GM19452 (cell line): ENCODE results near the gene TEX10.
"Not testable (repeated sequence)": the region's sequence is repeated elsewhere in the genome, so short reads cannot be mapped to it uniquely, and the experiment has no call there.

Experiments
- ATAC-seq: cut with Tn5 transposase; IDR thresholded peaks from one replicate; pipeline ENCODE4 v1.9.1; 2021; ENCODE audit not compliant: unreplicated experiment

TEX10 gene

DNA sequence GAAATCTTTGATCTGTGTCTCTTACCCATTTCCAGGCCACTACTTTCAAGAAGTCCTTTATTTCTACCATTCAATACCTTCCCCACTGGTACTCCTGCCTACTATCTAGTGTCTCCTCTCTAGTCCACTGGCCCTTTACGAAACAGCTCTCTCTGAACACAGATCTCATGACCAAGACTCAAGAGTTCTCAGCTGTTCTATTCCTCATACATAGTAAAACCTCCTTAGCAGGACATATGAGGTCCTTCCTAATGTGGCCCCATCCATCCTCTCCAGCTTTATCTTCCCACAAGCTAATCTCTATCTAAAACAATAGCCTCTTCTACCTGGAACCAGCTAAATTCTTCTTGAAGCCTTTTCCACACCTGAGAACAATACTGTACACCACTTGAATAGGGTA lies 2.6 kb downstream of the TEX10 start:
- no peak for ATAC-seq

DNA sequence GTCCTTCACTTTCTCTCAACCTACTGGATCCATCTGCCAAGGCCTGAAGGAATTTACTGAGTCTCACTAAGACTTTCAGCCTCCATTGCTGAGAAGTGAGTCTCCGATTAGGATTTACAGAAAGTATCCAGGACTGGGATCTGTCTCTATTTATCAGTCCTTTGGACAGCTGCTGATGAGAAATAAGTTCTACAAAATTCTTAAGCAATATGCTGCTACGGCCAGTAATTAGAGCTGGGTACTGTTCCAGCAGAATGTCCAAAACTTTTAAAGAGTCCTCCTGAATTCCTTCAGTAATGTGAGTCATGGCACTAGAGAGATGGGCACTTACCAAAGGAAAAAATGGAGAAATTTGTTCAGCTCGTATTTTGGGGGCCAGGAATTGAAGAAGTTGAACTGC lies 5.9 kb downstream of the TEX10 start:
- no peak for ATAC-seq

DNA sequence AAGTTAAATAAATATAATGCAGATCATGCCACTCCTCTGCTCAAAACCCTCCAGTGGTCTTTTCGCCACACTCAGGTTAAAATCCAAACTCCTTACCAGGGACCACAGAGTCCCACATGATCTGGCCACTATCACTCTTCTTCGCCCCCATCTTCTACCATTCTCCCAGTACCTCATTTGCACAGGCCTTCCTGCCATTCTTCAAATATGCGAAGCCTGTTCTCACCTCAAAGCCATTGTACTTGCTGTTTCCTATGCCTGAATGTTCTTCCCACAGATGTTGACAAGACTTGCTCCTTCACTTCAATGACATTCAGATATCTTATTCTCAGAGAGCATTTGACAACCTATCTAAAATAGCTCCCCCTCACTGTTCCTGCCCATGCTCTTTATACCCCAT lies 10.9 kb downstream of the TEX10 start:
- no peak for ATAC-seq

DNA sequence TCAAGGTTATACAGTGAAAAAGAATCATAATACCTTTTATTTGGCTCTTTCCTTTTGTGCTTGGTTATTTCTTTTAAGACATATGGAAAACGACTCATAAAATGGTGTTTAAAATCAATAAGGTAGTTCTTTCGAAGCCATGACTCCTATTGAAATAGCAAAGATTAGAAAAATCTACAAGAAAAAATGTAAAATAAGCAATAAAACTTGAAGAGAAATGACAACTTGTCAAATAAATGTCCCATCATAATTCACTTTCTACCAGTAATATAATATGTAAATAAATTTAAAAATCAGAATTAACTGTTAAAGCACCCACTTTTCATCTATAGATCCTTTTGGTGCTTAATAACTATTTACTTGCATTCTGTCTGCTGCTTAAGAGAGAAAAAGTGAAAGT lies 12.5 kb downstream of the TEX10 start:
- no peak for ATAC-seq

DNA sequence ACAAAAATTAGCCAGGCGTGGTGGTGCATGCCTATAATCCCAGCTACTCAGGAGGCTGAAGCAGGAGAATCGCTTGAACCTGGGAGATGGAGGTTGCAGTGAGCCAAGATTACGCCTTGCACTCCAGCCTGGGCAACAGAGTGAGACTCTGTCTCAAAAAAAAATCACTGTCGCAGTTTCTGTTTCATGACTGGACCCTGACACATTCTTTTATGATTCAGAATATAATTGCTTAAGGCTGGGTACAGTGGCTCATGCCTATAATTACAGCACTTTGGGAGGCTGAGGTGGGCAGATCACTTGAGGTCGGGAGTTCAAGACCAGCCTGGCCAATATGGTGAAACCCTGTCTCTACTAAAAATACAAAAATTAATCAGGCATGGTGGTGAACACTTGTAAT lies 14.0 kb downstream of the TEX10 start:
- ATAC-seq, result not testable (repeated sequence)

DNA sequence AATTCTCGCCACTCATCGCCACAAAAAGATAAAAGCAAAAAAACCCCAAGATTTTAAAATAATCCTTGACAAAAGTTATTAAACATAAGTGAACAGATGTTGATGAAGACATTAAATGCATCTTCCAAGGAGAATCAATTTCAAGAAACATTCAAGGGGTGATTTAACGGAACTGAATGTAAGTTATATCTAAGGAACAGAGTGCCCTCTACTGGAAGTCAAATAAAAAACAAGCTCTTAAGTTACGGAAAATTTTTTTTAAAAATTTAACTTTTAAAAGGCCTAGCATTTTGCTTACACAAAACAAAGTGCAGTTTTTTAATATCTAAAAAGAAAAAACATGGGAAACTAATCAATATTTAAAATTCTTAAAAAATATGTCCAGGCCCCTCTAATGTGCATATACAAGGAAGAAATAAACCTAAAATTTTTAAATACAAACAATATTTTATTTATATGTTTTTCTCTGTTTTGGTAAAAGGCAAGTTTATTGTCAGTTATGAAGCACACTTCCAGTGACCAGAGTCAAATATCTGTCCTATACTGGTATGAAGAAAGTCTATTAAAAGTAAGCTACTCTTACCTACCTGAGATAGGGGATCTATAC lies 28.0 kb downstream of the TEX10 start:
- ATAC-seq, result no peak

DNA sequence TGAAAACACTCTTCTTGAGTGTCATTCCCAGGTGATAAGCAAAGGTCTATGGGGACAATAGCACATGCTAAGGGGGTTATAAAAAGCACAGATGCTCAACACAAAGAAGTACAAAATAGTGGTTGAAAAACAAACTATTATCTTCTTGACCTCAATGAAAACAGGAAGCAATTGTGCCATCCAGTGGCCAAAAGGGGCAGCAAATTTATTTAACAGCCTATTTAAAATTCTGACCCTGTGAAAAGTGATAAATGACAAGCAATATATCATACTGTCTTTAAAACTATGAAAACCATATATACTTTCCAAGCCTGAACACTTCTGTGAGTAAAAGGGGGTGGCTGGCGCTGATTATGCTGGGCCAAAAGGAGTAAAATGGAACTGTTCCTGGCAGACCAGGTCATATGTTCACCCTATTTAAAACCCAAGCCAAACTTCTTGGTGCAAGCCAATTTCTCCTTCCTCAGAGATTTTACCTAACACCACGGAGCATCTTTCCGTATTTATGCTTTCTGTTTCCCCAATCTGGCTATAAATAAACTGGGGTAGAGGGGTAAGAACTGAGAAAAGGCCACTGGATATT lies 29.7 kb downstream of the TEX10 start:
- no peak for ATAC-seq

DNA sequence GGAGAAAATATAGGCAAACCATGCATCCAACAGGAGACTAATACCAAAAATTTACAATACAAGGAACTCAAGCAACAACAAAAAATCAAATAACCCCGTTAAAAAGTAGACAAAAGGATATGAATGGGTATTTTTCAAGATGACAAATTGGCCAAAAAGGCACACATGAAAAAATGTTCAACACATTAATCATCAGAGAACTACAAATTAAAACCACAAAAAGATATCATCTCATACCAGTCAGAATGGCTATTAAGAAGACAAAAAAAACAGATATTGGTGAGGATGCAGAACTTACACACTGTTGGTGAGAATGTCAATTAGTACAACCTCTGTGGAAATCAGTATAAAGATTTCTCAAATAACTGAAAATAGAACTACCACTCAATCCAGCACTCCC lies 35.0 kb downstream of the TEX10 start:
- ATAC-seq, result no peak

DNA sequence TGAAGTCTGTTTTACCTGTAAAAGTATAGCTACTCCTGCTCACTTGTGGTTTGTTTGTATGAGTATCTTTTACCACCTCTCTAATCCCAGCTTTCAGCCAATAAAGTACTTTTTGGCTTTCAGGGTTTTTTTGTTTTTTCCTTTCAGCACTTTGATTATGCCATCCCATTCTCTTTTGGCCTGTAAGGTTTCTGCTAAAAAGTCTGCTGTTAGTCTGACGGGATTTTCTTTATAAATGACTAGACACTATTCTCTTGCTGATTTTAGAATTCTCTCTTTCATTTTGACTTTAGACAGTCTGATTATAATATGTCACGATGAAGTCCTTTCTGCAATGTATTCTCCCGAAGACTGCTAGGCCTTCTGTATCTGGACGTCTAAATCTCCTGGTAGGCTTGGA lies 37.2 kb downstream of the TEX10 start:
- no peak for ATAC-seq

DNA sequence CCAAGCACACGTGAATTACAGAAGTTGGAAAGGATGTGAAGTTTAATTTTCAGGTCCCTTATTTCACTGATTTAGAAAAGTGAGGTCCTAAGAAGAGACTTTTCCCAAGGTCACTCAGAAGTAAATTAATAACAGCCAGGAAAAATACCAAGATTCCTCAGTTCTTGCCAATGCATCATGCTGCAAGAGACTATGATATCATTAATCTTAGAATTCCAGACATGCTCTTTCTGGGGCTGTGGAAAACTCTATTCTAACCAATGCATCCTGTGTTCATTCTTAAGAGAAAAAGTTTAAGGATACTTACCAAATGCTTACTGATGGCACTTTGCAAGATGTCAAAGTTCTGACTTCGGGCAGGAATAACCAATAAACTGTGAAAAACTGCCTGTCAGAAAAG lies 42.8 kb downstream of the TEX10 start:
- ATAC-seq, result no peak

DNA sequence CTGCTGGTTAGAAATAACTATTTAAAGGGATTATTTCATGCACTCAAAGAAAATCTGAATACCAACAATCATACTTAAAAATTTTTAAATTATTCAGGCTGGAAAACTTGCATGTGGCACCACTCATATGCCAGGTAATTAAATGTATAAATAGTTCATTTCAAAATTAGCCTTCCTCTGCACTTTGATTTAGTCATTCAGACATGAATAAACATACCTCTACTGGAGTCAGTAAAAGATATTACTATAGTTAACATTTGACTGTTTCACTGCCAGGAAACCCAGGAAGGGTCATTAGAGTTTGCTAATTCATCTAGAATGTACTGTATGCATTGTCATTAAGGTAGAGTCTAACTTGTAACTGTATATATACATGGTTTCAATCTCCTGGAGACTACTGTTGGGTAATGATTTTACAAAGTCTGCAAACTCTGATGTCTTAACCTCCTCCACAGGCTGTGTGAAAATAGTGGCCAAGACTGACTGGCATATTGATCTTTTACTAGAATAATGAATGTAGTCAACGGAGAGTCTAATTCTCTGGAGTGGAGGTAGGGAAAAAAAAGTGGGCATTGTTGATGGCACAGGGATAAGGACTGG lies 43.7 kb downstream of the TEX10 start:
- ATAC-seq, result no peak

DNA sequence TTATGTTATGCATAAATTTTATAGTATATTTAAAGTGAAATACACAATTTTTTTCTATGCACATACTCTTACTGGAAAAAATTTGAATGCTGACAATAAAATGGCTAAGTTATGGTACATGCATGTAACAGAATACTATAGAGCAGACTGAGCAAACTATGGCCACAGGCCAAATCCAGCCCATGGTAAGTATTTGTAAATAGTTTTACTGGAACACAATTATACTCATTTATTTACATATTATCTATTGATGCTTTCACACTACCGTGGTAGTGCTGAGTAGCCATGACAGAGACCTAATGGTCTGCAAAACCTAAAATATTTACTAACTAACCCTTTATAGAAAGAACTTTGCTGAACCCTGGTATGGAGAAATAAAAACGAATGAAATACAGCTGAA lies 45.7 kb downstream of the TEX10 start:
- no peak for ATAC-seq

DNA sequence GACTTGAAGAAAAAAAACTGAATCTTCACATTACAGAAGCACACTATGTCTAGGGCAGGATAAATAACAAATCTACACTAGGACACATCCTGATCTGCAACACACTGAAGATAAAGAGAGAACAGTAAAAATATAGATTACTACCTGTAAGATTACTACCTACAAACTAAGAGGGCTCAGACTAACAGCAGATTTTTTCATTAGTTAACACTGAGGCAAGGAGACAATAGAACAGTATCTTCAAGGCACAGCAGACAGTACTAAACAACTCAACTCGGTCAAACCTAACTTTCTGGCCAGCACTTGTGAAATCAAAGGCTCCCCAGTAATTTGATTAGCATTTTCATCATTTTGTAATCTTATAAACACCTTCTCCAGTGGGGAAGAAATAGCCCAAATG lies 46.5 kb downstream of the TEX10 start:
- no peak for ATAC-seq

DNA sequence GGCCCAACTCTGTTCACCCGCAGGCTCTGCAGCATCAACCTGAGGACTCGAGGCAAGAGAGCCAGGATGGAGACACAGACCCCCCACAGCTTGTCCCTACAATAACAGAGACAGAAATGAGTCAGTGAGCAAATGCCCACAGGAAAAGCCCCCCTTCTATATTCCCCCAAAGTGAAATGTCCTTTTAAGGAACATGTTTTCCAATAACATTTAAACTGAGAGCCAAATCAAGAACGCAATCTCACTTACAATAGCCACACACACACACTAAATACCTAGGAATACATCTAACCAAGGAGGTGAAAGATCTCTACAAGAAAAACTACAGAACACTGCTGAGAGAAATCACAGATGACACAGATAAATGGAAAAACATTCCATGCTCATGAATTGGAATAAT lies 49.0 kb downstream of the TEX10 start:
- ATAC-seq, result no peak

DNA sequence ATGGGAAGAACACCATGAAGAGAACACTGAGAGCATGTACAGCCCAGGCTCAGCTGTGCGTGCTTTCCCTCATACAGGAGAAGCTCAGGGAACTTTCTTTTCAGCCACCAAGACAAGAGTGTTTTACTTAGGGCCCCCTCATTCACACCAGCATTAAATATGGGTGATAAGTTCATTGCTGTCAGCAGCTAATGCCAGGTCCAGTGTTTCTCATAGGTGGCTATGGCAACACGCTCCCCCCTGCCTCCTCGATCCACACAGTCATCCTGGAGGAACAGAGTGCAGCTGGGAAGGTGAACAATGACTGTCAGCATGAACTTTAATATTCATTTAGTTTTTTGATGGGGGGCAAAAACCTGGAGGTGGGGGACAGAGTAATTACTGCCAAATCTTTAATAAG lies 54.4 kb downstream of the TEX10 start:
- no peak for ATAC-seq

DNA sequence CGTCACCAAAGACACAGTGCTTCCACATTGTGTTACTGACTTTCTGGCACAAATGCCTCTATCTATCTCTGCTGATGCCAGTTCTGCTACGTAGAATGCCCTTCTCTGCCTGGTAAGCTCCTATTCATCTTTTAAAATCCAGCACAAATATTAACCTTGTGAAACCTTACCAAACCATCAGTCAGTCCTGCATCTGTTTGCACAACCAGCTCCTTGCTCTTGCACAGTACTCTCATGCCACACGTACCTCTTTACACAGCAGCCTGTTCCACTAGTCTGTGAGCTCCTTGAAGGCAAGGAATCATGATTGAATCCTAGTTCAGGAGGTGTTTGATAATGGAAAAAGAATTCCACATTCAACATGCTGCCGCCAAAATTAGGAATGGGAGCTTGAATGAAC lies 56.3 kb downstream of the TEX10 start:
- no peak for ATAC-seq

DNA sequence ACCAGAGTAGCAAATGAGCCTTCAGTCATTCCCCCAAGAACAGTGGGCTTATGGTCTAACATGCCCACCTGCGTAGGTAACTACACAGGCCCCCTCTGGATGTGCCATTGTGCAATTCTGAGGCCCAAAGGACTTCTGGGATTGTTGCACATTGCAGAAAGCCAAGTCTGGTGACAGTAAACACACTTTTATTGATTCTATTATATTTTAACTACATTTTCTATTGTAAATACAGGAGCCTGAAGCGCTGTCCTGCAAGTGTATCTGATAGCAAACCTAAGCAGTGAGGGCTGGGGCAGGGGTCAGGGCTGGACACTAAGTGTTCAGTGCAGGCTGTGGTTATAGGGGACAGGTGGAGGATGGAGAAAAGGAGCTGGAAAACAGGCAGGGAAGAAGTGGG lies 57.5 kb downstream of the TEX10 start:
- no peak for ATAC-seq

DNA sequence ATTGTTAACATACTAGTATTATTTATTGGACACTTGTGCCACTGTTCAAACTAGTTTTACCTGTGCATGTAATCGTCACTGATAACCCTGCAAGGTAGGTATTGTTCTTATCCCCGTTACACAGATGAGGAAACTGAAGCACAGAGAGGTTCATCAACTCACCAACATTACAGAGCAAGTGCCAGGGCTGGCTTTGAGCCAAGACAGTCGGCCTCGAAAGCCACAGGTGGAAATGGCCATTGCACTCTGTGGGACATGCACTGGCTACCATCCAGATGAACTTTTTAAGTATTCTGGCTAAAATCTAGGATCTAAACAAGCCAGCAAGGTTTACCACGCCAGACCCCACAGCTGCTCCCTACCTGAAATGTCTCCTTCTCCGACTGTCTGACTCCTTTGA lies 57.9 kb downstream of the TEX10 start:
- no peak for ATAC-seq

DNA sequence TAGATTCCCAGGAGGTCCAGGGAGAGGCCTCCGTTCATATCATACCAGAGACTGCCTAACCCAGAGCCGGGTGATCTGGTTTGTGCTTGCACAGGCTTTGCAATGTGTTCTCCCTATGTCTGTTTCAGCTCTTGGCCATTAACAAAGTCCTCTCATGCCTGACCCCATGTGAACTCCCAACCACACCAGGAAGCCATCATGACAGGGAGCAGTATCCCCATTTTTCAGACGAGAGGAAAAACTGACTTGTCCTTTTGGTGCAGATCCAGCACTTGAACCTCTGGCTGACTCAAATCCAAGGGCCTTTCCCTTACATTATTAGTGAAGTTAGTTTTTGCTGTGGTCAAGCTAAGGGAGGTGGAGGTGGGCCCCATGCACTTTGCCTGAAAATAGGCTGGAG lies 58.4 kb downstream of the TEX10 start:
- no peak for ATAC-seq

DNA sequence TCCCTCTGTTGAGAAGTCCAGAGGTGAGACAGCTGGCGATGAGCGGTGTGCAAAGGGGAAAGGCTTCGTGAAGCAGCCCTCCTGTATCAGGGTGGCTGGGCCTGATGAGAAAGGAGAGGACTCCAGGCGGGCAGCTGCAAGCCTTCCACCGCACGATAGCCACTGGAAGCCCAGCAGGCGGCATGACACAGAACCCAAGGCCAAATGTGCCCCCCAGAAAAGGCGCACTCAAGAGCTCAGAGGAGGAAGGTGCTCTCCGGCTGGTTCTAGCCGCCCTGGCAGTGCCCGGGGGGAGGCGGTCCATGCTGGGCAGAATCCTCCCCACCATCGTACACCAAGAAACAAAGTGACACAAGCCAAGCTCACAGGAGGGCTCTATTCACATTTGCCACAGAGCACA lies 60.3 kb downstream of the TEX10 start:
- no peak for ATAC-seq

DNA sequence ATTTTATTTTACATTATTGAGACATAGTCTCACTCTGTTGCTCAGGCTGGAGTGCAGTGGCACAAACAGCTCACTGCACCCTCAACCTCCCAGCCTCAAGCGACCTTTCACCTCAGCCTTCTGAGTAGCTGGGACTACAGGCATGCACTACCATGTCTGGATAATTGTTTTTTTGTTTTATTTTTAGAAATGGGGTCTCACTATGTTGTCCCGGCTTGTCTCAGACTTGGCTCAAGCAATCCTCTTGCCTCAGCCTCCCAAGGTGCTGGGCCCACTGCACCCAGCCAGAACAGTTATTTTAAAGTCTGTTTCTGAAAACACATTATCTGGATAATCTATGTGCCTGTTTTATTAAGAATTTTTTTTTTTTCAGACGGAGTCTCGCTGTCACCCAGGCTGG lies 62.0 kb downstream of the TEX10 start:
- no peak for ATAC-seq

DNA sequence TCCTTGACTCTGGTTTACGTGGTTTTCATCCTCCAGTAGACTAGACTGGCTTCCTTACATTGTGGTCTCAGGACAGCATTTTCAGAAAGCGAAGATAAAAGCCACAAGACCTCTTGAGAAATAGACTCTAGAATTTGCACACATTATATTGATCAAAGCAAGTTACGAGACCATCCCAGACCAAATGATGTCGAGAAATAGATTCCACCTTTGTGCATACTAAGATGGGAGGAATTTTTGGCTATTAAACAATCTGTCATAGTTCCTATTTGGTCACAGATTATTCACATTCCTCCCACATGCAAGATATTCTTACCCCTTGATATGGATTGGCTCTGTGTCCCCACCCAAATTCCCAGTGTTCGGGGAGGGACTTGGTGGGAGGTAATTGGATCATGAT lies 65.6 kb downstream of the TEX10 start:
- ATAC-seq, result no peak

DNA sequence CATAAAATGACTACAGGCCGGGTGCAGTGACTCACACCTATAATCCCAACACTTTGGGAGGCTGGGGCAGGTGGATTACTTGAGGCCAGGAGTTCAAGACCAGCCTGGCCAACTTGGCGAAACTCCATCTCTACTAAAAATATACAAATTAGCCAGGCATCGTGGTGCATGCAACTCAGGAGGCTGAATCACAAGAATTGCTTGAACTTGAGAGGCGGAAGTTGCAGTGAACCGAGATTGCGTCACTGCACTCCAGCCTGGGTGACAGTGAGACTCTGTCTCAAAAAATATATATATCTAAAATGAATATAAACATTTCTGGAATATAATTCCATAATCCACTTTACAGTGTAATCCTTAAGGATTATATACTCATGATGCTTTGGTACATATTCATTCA lies 66.5 kb downstream of the TEX10 start:
- no peak for ATAC-seq
